Lung (tissue), 12 donors: ENCODE measurements around the gene EAF1. TPM values are rescaled to one million over a fixed set of nuclear protein-coding genes. Genes with fewer than 3 reads are reported as not detected.
"Not testable (repeated sequence)": the region's sequence is repeated elsewhere in the genome, so short reads cannot be mapped to it uniquely, and the experiment has no call there.

Source experiments
- ATAC-seq: fragments of 200-7000 bp; cut with Tn5 transposase; one replicate; pipeline ENCODE4 v1.9.1; 2020; ENCODE audit warnings: moderate number of reproducible peaks; ENCODE audit not compliant: insufficient read depth, low FRiP score
- DNase-seq, 3 donors: peaks; one replicate each; pipeline ENCODE4 v3.0.0-alpha.2; 2013 to 2017
- H3K27ac ChIP-seq, 2 donors: one replicate each; pipeline ENCODE4 v1.5.1; 2013; ENCODE audit warnings: mild to moderate bottlenecking in 2 of 2, moderate library complexity in 2 of 2, control low read depth in 1 of 2, inconsistent platforms in 1 of 2, low read depth in 1 of 2, low read length in 1 of 2
- H3K27me3 ChIP-seq, 3 donors: one replicate each; pipeline ENCODE4 v1.5.1; 2013; ENCODE audit warnings: low read length in 2 of 3; ENCODE audit not compliant: control insufficient read depth in 3 of 3, insufficient read depth in 3 of 3
- H3K36me3 ChIP-seq, 4 donors: one replicate each; pipeline ENCODE4 v1.5.1; 2013; ENCODE audit warnings: low read length in 4 of 4, mild to moderate bottlenecking in 1 of 4, moderate library complexity in 1 of 4; ENCODE audit not compliant: control insufficient read depth in 4 of 4, insufficient read depth in 4 of 4
- H3K4me1 ChIP-seq, 5 donors: one replicate each; pipeline ENCODE4 v1.5.1; 2013; ENCODE audit warnings: low read length in 5 of 5, mild to moderate bottlenecking in 2 of 5, moderate library complexity in 1 of 5; ENCODE audit not compliant: control insufficient read depth in 5 of 5, insufficient read depth in 5 of 5
- H3K4me3 ChIP-seq: one replicate; pipeline ENCODE4 v1.5.1; 2013; ENCODE audit warnings: mild to moderate bottlenecking, control low read depth, moderate library complexity
- H3K9ac ChIP-seq, 2 donors: one replicate each; pipeline ENCODE4 v1.5.1; 2013; ENCODE audit warnings: low read length in 2 of 2, control low read depth in 1 of 2; ENCODE audit not compliant: insufficient read depth in 1 of 2
- H3K9me3 ChIP-seq, 4 donors: one replicate each; pipeline ENCODE4 v1.5.1; 2013; ENCODE audit warnings: low read length in 3 of 4, mild to moderate bottlenecking in 1 of 4, moderate library complexity in 1 of 4; ENCODE audit not compliant: control insufficient read depth in 4 of 4, insufficient read depth in 3 of 4
- WGBS, 2 donors: extraction: QIAGEN DNeasy Blood & Tissue Kit; methylation state at CpG; one replicate each; pipeline ENCODE4 v1.1.7; 2013; 5-methylcytosine and 5-hydroxymethylcytosine counted together
- polyA plus RNA-seq, 2 donors: library from polyadenylated mRNA; stranded (reverse); fragments of 200-250 nt; gene quantifications; one replicate each; pipeline ENCODE4 v1.2.1, GENCODE V29; 2013
- total RNA-seq, 2 donors: library from RNA; depleted of rRNA in 1 of 2; stranded (reverse); fragments of >200 nt in 1 of 2; gene quantifications; one replicate each; pipeline ENCODE4 v1.2.1, GENCODE V29; 2014 to 2021
- TF ChIP-seq, protein P1 (sequence below): IDR thresholded peaks from 2 replicates; pipeline ENCODE4 v1.5.1; 2012; ENCODE audit warnings: mild to moderate bottlenecking; ENCODE audit errors: control extremely low read depth, extremely low read depth
- donor health status: control.
- donor health status: control.
- donor health status: Bipolar disorder and iron deficiency.
- donor health status: healthy.
- donor health status: DM: yes; HTN: yes; CAD: no.

The EAF1 gene
- total and polyA plus RNA-seq, 4 donors = 5.5 to 25.3 (median 17.0) TPM

DNA sequence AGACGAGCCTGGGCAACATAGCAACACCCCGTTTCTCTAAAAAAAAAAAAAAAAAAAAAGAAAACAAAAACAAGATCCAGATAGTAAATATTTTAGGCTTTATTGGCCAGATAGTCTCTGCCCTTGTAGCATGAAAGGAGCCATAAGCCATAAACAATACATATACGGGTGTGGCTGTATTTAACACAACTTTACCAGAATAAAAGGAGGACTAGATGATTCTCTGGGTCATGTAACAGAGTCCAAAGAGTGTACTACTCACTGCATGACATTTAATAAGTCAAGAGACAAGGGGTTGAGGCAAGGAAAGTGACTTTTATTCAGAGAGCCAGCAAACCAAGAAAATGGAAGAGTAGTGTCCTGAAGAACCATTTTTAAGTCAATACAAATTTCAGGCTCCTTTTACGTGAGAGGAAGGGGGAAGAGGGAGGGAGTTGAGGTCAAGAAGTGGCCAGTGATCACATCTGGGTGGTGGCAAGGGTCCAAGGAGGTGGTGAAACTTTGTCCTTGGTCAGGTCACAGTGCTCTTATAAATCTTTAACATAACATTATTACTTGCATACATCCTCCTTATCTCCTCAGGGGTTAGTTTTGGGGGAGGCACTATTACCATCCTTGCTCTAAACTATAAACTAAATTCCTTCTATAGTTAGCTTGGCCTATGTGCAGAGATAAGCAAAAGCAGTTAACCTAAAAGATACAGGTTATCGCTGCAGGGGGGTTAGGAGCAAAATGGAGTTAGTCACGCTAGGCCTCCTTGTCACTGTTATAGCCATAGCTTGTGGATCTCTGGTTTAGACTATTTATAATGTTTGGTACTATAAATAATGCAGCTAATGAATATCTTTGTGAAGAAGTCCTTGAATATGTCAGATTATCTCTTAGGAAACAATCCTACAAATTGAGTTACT, 46.2 kb upstream of the EAF1 start:
- Histone ChIP-seq H3K4me3 (no peak overlapping the region), H3K4me1 (no peaks in the 10 kb centered on the region), H3K9me3 (peaks cover 0 to 4% (median under 1%) of the 10 kb centered on the region in 4 donors), H3K36me3 (no peaks in the 10 kb centered on the region), H3K27me3 (no peaks in the 10 kb centered on the region), H3K27ac (no peak overlapping the region), H3K9ac (no peak overlapping the region)
- TF ChIP-seq, protein P1, sequence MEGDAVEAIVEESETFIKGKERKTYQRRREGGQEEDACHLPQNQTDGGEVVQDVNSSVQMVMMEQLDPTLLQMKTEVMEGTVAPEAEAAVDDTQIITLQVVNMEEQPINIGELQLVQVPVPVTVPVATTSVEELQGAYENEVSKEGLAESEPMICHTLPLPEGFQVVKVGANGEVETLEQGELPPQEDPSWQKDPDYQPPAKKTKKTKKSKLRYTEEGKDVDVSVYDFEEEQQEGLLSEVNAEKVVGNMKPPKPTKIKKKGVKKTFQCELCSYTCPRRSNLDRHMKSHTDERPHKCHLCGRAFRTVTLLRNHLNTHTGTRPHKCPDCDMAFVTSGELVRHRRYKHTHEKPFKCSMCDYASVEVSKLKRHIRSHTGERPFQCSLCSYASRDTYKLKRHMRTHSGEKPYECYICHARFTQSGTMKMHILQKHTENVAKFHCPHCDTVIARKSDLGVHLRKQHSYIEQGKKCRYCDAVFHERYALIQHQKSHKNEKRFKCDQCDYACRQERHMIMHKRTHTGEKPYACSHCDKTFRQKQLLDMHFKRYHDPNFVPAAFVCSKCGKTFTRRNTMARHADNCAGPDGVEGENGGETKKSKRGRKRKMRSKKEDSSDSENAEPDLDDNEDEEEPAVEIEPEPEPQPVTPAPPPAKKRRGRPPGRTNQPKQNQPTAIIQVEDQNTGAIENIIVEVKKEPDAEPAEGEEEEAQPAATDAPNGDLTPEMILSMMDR = no peak
- no peak for ATAC-seq
- WGBS, 2 donors = 77 to 80% methylated on average over 6 of the region's 6 CpGs
- no peak for DNase-seq

DNA sequence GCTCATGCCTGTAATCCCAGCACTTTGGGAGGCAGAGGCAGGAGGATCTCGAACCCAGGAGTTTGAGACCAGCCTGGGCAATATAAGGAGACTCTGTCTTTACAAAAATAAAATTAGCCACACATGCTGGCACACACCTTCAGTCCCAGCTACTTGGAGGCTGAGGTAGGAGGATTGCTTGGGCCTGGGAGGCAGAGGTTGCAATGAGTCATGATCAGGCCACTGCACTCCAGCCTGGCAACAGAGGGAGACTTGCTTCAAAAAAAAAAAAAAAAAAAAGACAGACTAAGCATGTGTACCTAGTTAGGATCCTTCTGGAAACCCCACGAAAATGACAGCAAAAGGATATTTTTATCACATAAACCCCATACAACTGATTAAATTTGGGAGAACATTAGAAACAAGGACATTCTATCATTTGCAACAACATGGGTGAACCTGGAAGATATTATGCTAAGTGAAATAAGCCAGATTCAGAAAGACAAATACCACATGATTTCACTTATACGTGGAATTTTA, 44.9 kb upstream of the EAF1 start:
- no peak overlapping the region for H3K4me3 ChIP-seq
- TF ChIP-seq, protein P1 = no peak

DNA sequence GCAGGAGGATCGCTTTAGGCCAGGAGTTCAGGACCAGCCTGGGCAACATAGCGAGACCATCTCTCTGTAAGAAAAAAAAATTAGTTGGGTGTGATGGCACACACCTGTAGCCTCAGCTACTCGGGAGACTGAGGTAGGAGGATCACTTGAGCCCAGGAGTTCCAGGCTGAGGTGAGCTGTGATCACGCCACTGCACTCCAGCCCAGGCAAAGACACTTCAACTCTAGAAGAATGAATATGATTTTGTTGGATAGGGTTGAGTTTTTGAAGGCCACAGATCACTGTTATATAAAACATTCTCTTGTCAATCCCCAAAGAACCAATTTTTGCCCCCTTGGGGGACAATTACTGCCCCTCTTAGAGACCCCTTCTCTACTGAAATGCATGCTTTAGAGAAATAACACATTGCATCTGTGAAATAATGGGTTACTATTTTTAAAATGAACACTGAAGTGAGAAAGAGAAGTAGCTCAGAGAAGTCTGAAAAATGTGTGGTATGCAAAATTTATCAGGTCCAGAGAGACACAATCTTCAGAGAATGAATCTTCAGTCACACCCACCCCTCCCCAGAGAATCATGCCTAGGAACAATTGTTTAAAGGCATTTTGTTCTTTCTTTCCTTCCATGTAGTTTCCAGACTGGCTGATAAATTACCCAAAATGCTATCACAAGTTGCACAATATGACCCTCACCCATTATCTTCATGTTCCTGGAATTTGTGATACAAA, 42.7 kb upstream of the EAF1 start:
- no peak for ATAC-seq
- DNase-seq = no peak
- TF ChIP-seq, protein P1 = no peak
- WGBS, 2 donors = 88 to 96% methylated on average over 4 of the region's 4 CpGs
- Histone ChIP-seq H3K27me3 (no peaks in the 10 kb centered on the region), H3K4me3 (no peak overlapping the region), H3K4me1 (no peaks in the 10 kb centered on the region), H3K9ac (no peak overlapping the region), H3K9me3 (peaks cover 0 to 4% (median under 1%) of the 10 kb centered on the region in 4 donors), H3K27ac (no peak overlapping the region), H3K36me3 (no peaks in the 10 kb centered on the region)

More for the DNA sequence above, 44.9 kb upstream of the EAF1 start:
- Histone ChIP-seq H3K4me1 (no peaks in the 10 kb centered on the region), H3K9me3 (peaks cover 0 to 4% (median under 1%) of the 10 kb centered on the region in 4 donors), H3K36me3 (no peaks in the 10 kb centered on the region), H3K9ac (no peak overlapping the region), H3K27me3 (no peaks in the 10 kb centered on the region), H3K27ac (no peak overlapping the region)
- WGBS, 2 donors = 88 to 90% methylated on average over 3 of the region's 3 CpGs
- DNase-seq = no peak
- no peak for ATAC-seq

DNA sequence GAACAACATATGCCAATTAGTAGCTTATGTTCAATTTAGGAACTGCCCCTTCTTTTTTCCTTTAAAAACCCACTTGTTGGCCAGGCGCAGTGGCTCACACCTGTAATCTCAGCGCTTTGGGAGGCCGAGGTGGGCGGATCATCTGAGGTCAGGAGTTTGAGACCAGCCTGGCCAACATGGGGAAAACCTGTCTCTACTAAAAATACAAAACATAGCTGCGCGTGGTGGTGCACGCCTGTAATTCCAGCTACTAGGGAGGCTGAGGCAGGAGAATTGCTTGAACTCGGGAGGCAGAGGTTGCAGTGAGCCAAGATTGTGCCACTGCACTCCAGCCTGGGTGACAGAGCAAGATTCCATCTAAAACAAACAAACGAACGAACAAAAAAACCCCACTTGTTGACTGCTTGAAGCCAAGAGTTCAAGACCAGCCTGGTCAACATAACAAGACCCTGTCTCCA, 42.1 kb upstream of the EAF1 start:
- H3K9ac ChIP-seq, H3K4me1 ChIP-seq, H3K27ac ChIP-seq, DNase-seq, H3K36me3 ChIP-seq, H3K9me3 ChIP-seq, ATAC-seq, H3K4me3 ChIP-seq, H3K27me3 ChIP-seq: not testable (repeated sequence)
- 84 to 89% methylated on average over 10 of the region's 10 CpGs for WGBS, 2 donors
